AG09309 (cell line): ENCODE data around the gene TMEM30A.

Experiments
- DNase-seq: peaks from one replicate; pipeline ENCODE4 v3.0.0-alpha.2; 2010; ENCODE audit warnings: low read depth
- H3K4me3 ChIP-seq: 2 replicates; pipeline ENCODE4 v1.5.1; 2011; ENCODE audit warnings: mild to moderate bottlenecking, low read depth, low read length, moderate library complexity; ENCODE audit not compliant: control insufficient read depth
- CTCF ChIP-seq: IDR thresholded peaks from 2 replicates; pipeline ENCODE4 v1.5.1; 2011; ENCODE audit warnings: mild to moderate bottlenecking, low read depth, low read length, inconsistent platforms; ENCODE audit not compliant: insufficient read depth, control insufficient read depth; ENCODE audit errors: missing control alignments

Gene TMEM30A

GRCh38 chr6:75250552-75250951 is 34.0 kb downstream of the TMEM30A start:
- H3K4me3 ChIP-seq, result no peak overlapping the region
- TF ChIP-seq CTCF, result no peak
- no peak for DNase-seq

GRCh38 chr6:75249837-75250236 is 34.8 kb downstream of the TMEM30A start:
- no peak overlapping the region for H3K4me3 ChIP-seq
- DNase-seq, result no peak
- no peak for TF ChIP-seq CTCF

GRCh38 chr6:75246386-75246785 is 38.2 kb downstream of the TMEM30A start:
- no peak for TF ChIP-seq CTCF
- no peak for DNase-seq

GRCh38 chr6:75244063-75244584 is 40.5 kb downstream of the TMEM30A start:
- TF ChIP-seq CTCF, result no peak
- peak overlapping the region; percentile 95 for H3K4me3 ChIP-seq
- DNase-seq, result no peak

More at GRCh38 chr6:75246386-75246785, 38.2 kb downstream of the TMEM30A start:
- H3K4me3 ChIP-seq, result no peak overlapping the region

GRCh38 chr6:75243333-75244062 is 41.1 kb downstream of the TMEM30A start, which contains the start of gene COX7A2:
TSS of gene COX7A2 (minus strand) at chr6:75243801. CDS start at chr6:75243734, 67 bp downstream.
- DNase-seq, result peak; percentile 91
- TF ChIP-seq CTCF, result no peak
- H3K4me3 ChIP-seq, result peak within 1 kb of the TSS; percentile 95

- no peak for DNase-seq
- no peak for TF ChIP-seq CTCF
- H3K4me3 ChIP-seq, result no peak overlapping the region
These were observed 48.0 kb downstream of the TMEM30A start for GRCh38 chr6:75236630-75237029.

GRCh38 chr6:75235271-75235670 is 49.3 kb downstream of the TMEM30A start:
- H3K4me3 ChIP-seq, result no peak overlapping the region
- no peak for TF ChIP-seq CTCF
- DNase-seq, result no peak
